Activated CD4-positive, alpha-beta T cell treated with anti-CD3 and anti-CD28 coated beads for 36 hours (primary cell): ENCODE measurements around the gene ADGRG4. TPM values are rescaled to one million over a fixed set of nuclear protein-coding genes. Genes with fewer than 3 reads are reported as not detected.
"Not testable (repeated sequence)": the region's sequence is repeated elsewhere in the genome, so short reads cannot be mapped to it uniquely, and the experiment has no call there.

Source experiments
- ATAC-seq: fragments of 200-7000 bp; cut with Tn5 transposase; one replicate; pipeline ENCODE4 v1.10.0; 2021; ENCODE audit warnings: mild to moderate bottlenecking, moderate library complexity
- CTCF ChIA-PET: fragments of 350-600 bp; sonication (Branson Sonifier 250); formaldehyde crosslinking; loops from one replicate; lab custom pipeline; 2021; ENCODE audit warnings: antibody characterized with exemption; lab: Charles Lee
- POLR2A ChIA-PET: fragments of 350-600 bp; sonication (Branson Sonifier 250); formaldehyde crosslinking; loops from one replicate; lab custom pipeline; 2021; ENCODE audit warnings: antibody characterized with exemption, inconsistent platforms; lab: Charles Lee
- DNase-seq: peaks from one replicate; pipeline ENCODE4 v3.0.0-alpha.2; 2020
- H3K27ac Mint-ChIP-seq: one replicate; pipeline ENCODE4 v1.8.0; 2021; ENCODE audit warnings: mixed read lengths
- H3K27me3 Mint-ChIP-seq: one replicate; pipeline ENCODE4 v1.8.0; 2021; ENCODE audit warnings: mixed read lengths
- H3K36me3 Mint-ChIP-seq: one replicate; pipeline ENCODE4 v1.8.0; 2021; ENCODE audit warnings: low read depth, mixed read lengths
- H3K4me1 Mint-ChIP-seq: one replicate; pipeline ENCODE4 v1.8.0; 2021; ENCODE audit warnings: mixed read lengths
- H3K4me3 Mint-ChIP-seq: one replicate; pipeline ENCODE4 v1.8.0; 2021; ENCODE audit warnings: mild to moderate bottlenecking, moderate library complexity, mixed read lengths
- H3K9me3 Mint-ChIP-seq: one replicate; pipeline ENCODE4 v1.8.0; 2021; ENCODE audit warnings: low read depth, mixed read lengths
- intact Hi-C, 2 experiments: fragments of 100-400 bp; cut with DNase I in 1 of 2; cut with micrococcal nuclease in 1 of 2; formaldehyde crosslinking; loops; one replicate each; pipeline versions ENCODE4 v1.14.2 to v1.15.1; 2022 to 2024; cut with DNase I, micrococcal nuclease
- total RNA-seq, 2 experiments: library from RNA; stranded (reverse); gene quantifications; one replicate each; pipeline ENCODE4 v1.2.3, GENCODE V29; 2021

The ADGRG4 gene
- total RNA-seq, 2 experiments from 2014 or later: not detected

DNA sequence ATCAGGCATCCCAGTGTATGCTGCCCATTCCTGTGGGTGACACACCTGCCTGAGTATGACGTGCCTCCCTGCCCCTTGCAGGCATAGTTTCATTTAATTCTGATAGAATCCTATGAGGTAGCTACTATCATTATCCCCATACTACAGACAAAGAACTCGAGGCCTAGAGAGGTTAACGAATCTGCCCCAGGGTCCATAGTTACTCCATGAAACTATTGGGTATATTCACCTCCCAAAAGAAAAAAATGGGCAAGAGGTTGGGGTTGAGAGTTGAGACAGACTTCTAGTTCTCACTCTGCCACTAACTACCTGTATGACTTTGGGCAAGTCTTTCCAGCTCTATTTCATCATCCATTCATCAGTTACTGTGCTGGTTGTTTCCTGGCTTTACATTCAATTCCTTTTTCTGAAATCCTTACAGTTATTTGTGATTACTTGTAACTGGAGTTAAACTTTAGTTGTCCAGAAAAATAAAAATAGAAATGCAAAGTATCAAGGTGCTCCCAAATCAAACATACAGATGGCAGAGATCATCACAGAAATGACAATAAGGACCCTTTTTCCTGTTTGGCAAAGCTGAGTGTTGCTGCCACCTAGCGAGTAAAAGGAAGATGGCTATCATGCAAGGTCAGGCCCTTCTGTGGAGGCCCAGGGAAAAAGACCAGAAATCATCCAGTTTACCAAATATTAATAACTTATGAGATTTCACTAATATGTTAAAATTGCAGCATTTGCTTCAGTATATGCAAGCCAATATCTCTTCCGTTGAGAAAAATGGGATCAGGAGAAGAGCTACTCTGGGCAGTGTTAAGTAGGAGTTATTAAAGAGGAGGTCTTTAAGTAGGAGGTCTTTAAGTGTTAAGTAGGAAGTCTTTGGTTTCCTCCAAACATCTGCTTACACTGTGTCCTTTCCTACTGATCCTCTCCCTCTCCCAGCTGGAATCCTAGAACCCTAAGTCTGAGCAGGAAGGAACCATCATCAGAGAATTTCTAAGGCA is 32.4 kb upstream of the ADGRG4 start:
- ChIA-PET CTCF (interaction anchor here (0.7 to 4.3 kb wide), 8 partner anchors 10 to 427 kb away, joined by 3 to 36 read pairs (median 3); no protein-coding TSS in a partner anchor), POLR2A (interaction anchor here (0.8 kb wide), 1 partner anchor 19 kb away, joined by 3 read pairs; no protein-coding TSS in a partner anchor)
- no peak overlapping the region for H3K4me3 Mint-ChIP-seq
- intact Hi-C loops: loop anchor here (1.0 to 2.0 kb wide), 3 partner anchors 105 to 240 kb away; no protein-coding TSS in a partner anchor
- no peaks in the 10 kb centered on the region for H3K9me3 Mint-ChIP-seq
- H3K27me3 Mint-ChIP-seq: no peaks in the 10 kb centered on the region
- ATAC-seq (peak; percentile 68), DNase-seq (peak; percentile 59)
- peaks cover 4% of the 10 kb centered on the region for H3K4me1 Mint-ChIP-seq
- H3K27ac Mint-ChIP-seq: no peak overlapping the region
- H3K36me3 Mint-ChIP-seq: no peaks in the 10 kb centered on the region

DNA sequence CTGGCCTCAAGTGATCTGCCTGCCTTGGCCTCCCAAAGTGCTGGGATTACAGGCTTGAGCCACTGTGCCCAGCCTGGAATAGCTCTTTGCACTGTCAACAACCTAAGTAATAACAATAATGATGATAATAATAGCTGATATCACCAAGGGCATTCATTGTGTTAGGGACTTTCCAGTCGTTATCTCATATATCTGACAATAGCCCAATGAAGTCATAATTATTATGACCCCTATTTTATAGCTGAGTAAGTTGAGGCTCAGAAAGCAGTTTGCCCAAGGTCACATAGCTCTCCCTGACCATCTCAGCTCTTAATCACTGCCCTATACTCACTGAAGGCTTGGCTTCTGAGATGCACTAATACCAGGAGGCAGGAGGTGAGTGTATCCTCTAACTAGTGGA is 30.8 kb upstream of the ADGRG4 start:
- Mint-ChIP-seq H3K4me3 (no peak overlapping the region), H3K9me3 (no peaks in the 10 kb centered on the region), H3K4me1 (peaks cover 4% of the 10 kb centered on the region), H3K27ac (no peak overlapping the region), H3K27me3 (no peaks in the 10 kb centered on the region), H3K36me3 (no peaks in the 10 kb centered on the region)
- DNase-seq (no peak), ATAC-seq (no peak)
- intact Hi-C loops: loop anchor here in 1 of 2 experiments (2.0 kb wide), 1 partner anchor 241 kb away; no protein-coding TSS in a partner anchor
- ChIA-PET POLR2A (no interaction called here), CTCF (interaction anchor here (0.6 to 4.3 kb wide), 7 partner anchors 15 to 610 kb away, joined by 3 to 36 read pairs (median 3); no protein-coding TSS in a partner anchor)

DNA sequence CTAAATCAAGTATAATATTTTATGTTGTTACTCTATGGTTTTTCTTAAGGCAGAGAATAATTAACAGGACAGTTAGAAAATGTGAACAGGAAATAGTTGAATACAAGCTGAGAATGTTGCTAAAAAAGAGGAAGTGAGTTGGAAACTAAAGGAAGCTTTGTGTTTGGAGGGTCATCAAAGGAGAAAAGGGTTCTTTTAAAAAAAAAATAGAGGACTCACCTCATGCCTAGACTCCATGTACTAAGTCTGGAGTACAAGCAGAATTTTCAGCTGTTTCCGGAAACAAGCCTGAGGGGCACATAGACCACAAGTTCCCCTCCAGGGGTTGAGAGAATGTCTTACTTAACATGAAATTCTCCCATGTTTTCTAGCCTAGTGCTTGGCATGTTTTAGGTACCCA is 29.5 kb upstream of the ADGRG4 start:
- CTCF ChIA-PET: interaction anchor here (0.6 to 2.1 kb wide), 4 partner anchors 71 to 474 kb away, joined by 3 to 7 read pairs (median 4); no protein-coding TSS in a partner anchor
- H3K27ac Mint-ChIP-seq: no peak overlapping the region
- POLR2A ChIA-PET: interaction anchor here (0.6 kb wide), 1 partner anchor 62 kb away, joined by 3 read pairs; no protein-coding TSS in a partner anchor
- H3K36me3 Mint-ChIP-seq: no peaks in the 10 kb centered on the region
- intact Hi-C loops: no loop called here
- no peaks in the 10 kb centered on the region for H3K9me3 Mint-ChIP-seq
- H3K27me3 Mint-ChIP-seq: no peaks in the 10 kb centered on the region
- H3K4me1 Mint-ChIP-seq: peaks cover 4% of the 10 kb centered on the region
- no peak overlapping the region for H3K4me3 Mint-ChIP-seq
- no peak for ATAC-seq
- DNase-seq: no peak

DNA sequence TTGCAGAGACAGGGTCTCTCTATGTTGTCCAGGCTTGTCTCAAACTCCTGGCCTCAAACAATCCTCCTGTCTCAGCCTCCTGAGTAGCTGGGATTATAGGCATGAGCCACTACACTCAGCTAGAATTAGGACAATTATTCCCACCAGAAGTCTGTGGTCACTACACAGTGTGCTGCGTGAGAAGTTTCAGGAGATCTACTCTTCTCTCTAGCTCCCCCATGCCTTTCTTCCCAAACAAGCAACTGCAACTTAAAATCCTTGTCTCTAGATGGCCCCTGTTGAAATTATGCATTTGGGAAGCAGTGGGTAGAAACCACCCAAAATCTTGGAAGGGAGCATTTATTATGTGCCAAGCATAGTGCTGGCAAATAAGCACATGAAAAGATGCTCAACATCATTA is 28.4 kb upstream of the ADGRG4 start:
- DNase-seq (no peak), ATAC-seq (no peak)
- Mint-ChIP-seq H3K4me3 (no peak overlapping the region), H3K27ac (no peak overlapping the region), H3K36me3 (no peaks in the 10 kb centered on the region), H3K9me3 (no peaks in the 10 kb centered on the region), H3K27me3 (no peaks in the 10 kb centered on the region), H3K4me1 (peaks cover 4% of the 10 kb centered on the region)
- intact Hi-C loops: no loop called here
- ChIA-PET CTCF (interaction anchor here (2.1 kb wide), 1 partner anchor 244 kb away, joined by 7 read pairs; no protein-coding TSS in a partner anchor), POLR2A (no interaction called here)

DNA sequence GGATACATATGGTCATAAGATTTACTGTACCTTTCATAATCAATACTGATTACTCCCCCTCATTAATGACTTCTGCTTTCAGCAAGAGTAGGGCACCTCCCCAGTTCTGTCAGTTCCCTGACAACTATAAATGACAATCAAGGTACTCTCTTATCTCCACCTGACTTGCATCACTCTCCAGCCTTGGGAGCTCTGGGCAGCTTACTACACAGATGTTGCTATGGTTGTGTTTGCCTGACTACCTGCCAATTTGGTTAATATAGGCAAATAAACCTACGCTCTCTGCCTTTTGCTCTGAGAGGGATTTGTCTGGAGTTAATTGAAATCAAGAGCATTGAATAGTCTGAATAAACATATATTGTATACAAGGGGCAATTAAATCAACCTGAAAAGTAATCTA is 26.8 kb upstream of the ADGRG4 start:
- H3K9me3 Mint-ChIP-seq: no peaks in the 10 kb centered on the region
- no peak for DNase-seq

DNA sequence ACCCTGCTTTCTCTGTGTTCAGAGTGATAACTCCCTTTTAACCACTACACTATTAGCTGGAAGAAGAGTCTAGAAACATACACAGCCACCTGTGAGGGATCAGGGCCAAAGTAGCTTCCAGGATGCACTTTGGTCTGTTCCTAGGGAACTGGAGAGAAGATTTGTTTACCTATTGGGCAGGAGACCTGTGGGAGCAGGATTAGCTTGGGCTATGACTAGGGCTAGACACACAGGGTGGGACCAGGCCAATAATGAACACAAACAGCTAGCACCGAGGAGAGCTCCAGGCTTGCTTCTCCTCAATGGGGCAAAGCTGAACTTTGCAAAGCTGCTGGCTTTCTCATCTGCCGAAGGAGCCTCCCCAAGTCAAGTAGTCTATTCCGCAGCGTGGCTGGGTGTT is 25.2 kb upstream of the ADGRG4 start:
- Mint-ChIP-seq H3K27ac (no peak overlapping the region), H3K9me3 (no peaks in the 10 kb centered on the region)
- CTCF ChIA-PET: interaction anchor here (0.7 kb wide), 1 partner anchor 248 kb away, joined by 3 read pairs; no protein-coding TSS in a partner anchor

More for the DNA sequence above, 26.8 kb upstream of the ADGRG4 start:
- H3K4me3 Mint-ChIP-seq: no peak overlapping the region
- H3K36me3 Mint-ChIP-seq: no peaks in the 10 kb centered on the region
- ChIA-PET POLR2A (no interaction called here), CTCF (no interaction called here)
- H3K27me3 Mint-ChIP-seq: no peaks in the 10 kb centered on the region
- peaks cover 3% of the 10 kb centered on the region for H3K4me1 Mint-ChIP-seq
- intact Hi-C loops: no loop called here
- no peak overlapping the region for H3K27ac Mint-ChIP-seq
- ATAC-seq: no peak

DNA sequence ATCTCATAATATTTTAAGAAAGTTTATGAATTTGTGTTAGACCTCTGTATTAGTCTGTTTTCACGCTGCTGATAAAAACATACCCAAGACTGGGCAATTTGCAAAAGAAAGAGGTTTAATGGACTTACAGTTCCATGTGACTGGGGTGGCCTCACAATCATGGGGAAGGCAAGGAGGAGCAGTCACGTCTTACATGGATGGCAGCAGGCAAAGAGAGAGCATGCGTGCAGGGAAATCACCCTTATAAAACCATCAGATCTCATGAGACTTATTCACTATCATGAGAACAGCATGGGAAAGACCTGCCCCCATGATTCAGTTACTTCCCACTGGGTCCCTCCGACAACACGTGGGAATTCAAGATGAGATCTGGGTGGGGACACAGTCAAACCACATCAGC is 14.4 kb upstream of the ADGRG4 start:
- H3K4me1 Mint-ChIP-seq, CTCF ChIA-PET, H3K4me3 Mint-ChIP-seq, DNase-seq, POLR2A ChIA-PET, H3K27ac Mint-ChIP-seq, H3K27me3 Mint-ChIP-seq, H3K36me3 Mint-ChIP-seq, intact Hi-C loops, ATAC-seq, H3K9me3 Mint-ChIP-seq: not testable (repeated sequence)

More for the DNA sequence above, 25.2 kb upstream of the ADGRG4 start:
- Mint-ChIP-seq H3K27me3 (no peaks in the 10 kb centered on the region), H3K4me1 (peaks cover 3% of the 10 kb centered on the region), H3K4me3 (no peak overlapping the region), H3K36me3 (no peaks in the 10 kb centered on the region)
- POLR2A ChIA-PET: no interaction called here
- ATAC-seq: no peak
- intact Hi-C loops: no loop called here
- DNase-seq: no peak

DNA sequence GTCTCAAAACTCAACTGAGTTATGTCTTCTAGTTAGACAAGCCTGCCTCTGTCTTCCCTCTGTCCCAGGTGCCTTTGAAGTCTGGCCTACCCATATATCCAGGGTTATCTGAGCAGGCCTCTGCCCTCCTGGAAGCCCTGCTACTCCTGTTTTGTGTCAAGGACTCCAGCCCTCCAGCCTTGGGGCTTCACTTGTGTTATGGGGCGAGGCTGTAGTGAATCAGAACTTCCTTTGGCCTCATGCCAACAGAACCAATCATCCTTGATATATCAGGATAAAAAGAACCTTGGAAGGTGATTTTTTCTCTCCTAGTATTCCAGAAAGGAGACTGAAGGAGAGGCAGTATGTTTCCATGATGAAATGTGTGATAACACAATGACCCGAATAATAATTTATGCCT is 8.9 kb upstream of the ADGRG4 start:
- H3K27ac Mint-ChIP-seq: no peak overlapping the region
- intact Hi-C loops: no loop called here
- POLR2A ChIA-PET: no interaction called here
- no peaks in the 10 kb centered on the region for H3K9me3 Mint-ChIP-seq
- peaks cover 2% of the 10 kb centered on the region for H3K27me3 Mint-ChIP-seq
- CTCF ChIA-PET: no interaction called here
- no peaks in the 10 kb centered on the region for H3K4me1 Mint-ChIP-seq
- ATAC-seq (no peak), DNase-seq (no peak)
- H3K4me3 Mint-ChIP-seq: no peak overlapping the region
- no peaks in the 10 kb centered on the region for H3K36me3 Mint-ChIP-seq

DNA sequence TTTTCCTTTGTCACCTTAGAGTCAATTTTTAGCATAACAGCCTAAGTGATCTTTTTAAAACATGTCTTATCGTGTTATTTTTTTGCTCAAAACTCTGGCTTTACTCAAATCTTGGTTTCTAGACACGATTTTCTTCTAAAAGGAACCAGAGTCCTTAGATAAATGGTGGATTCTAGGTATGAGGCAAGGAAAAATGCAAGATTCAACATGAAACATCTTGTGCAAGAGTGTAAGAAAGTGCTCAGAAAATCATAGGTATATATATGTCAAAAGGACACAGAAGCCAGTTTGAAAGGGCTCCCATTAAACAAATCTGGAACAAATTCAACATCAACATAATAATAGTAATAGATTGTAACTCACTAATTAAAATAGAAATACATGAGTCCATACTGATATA is 8.1 kb upstream of the ADGRG4 start:
- no peak for DNase-seq
- ATAC-seq: no peak
- no peak overlapping the region for H3K27ac Mint-ChIP-seq
- no peaks in the 10 kb centered on the region for H3K9me3 Mint-ChIP-seq
- H3K4me3 Mint-ChIP-seq: no peak overlapping the region
- intact Hi-C loops: no loop called here
- no peaks in the 10 kb centered on the region for H3K36me3 Mint-ChIP-seq
- no peaks in the 10 kb centered on the region for H3K4me1 Mint-ChIP-seq
- H3K27me3 Mint-ChIP-seq: peaks cover 2% of the 10 kb centered on the region
- ChIA-PET POLR2A (no interaction called here), CTCF (no interaction called here)

DNA sequence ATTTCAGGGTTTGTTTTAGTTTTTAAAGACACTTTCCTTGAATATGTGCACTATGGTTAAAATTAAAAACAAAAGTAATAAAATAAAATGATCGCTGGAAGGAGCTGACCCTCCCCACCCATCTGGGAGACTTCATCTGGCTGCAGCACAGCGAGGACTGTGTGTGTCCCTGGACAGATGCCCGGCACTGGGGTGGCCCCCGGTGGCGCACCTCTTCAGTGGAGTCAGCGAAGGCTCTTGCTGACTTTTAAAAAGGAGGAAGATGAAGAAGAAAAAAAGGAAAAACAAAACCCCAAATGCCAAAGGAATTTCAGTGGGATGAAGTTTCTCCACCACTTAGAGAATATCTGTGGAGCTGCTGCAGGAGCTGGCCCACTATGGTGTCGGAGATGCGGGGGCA is 5.4 kb upstream of the ADGRG4 start:
- Mint-ChIP-seq H3K27me3 (peaks cover 4% of the 10 kb centered on the region), H3K9me3 (no peaks in the 10 kb centered on the region), H3K4me1 (no peaks in the 10 kb centered on the region), H3K27ac (no peak overlapping the region), H3K36me3 (no peaks in the 10 kb centered on the region), H3K4me3 (no peak overlapping the region)
- ChIA-PET POLR2A (no interaction called here), CTCF (interaction anchor here (1.5 kb wide), 1 partner anchor 42 kb away, joined by 3 read pairs; no protein-coding TSS in a partner anchor)
- no peak for ATAC-seq
- intact Hi-C loops: no loop called here
- no peak for DNase-seq

DNA sequence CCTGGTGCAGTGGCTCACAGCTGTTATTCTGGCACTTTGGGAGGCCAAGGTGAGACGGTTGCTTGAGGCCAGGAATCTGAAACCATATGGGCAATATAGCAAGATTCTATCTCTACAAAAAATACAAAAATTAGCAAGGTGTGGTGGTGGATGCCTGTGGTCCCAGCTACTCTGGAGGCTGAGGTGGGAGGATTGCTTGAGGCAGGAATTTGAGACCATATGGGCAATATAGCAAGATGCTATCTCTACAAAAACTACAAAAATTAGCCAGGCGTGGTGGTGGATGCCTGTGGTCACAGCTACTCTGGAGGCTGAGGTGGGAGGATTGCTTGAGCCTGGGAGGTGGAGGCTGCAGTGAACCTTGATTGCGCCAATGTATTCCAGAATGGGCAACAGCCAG is 2.3 kb downstream of the ADGRG4 start:
- ChIA-PET POLR2A (no interaction called here), CTCF (no interaction called here)
- no peaks in the 10 kb centered on the region for H3K4me1 Mint-ChIP-seq
- no peaks in the 10 kb centered on the region for H3K9me3 Mint-ChIP-seq
- H3K27me3 Mint-ChIP-seq: peaks cover 4% of the 10 kb centered on the region
- DNase-seq (no peak), ATAC-seq (no peak)
- no peaks in the 10 kb centered on the region for H3K36me3 Mint-ChIP-seq
- no peak overlapping the region for H3K4me3 Mint-ChIP-seq
- no peak overlapping the region for H3K27ac Mint-ChIP-seq
- intact Hi-C loops: no loop called here
